COLO668 (cell line): Measurements from ENCODE around the gene GUCA2B.

ENCODE experiments used
- DNase-seq: peaks from one replicate; lab custom pipeline; 2025; ENCODE audit not compliant: unreplicated experiment; lab: John Stamatoyannopoulos, UW

Gene GUCA2B

DNA sequence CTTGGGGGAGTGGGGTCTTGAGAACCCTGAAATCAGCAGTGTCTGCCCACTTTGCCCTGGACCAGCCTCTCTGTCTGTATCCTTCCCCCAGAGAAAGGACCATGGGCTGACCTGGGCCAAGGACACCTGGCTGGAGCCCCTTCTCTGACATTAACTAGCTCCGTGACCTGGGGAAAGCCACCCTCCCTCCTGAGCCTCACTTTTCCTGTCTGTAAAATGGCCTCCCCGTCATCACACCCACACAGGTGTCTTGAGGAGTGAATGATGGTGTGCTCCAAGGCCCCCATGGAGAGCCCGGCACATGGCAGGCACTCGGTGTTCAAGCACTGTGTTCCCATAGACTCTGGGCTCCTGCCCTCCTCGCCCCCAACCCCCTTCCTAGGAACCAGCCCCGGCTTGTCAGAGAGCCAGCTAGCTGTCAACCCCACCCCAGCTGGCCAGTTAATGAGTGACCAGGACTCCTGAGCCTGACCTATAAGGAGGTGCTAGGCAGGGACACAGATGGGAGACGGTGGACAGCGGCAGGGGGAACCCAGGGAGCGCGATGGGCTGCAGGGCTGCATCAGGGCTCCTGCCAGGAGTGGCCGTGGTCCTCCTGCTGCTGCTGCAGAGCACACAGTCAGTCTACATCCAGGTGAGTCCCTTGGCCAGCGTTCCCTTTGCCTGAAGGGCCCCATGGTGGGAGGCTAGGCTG lies at the start of gene GUCA2B:
TSS of gene GUCA2B (plus strand) at position 504 of the 694 bp plus-strand sequence. CDS start at position 545, 41 bp downstream.
- DNase-seq = no peak

DNA sequence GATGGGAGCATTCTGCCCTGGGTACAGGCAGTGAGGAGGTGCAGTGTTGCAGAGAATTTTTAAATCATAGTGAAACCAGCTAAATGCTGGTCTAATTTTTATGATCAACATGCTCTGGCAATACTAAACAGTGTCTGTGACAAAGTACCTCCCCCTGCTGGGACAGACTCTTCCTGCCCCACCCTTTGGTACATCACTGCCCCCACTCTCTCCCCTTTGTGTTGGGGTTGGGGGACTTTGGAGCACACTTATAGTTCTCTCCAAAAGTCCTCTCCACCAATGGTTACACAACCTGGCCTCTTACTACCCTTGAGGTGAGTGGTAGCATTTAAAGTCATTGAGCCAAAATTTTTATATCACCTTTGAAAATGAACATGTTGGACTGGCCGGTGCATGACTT lies 48.2 kb upstream of the GUCA2B start:
- DNase-seq = no peak

DNA sequence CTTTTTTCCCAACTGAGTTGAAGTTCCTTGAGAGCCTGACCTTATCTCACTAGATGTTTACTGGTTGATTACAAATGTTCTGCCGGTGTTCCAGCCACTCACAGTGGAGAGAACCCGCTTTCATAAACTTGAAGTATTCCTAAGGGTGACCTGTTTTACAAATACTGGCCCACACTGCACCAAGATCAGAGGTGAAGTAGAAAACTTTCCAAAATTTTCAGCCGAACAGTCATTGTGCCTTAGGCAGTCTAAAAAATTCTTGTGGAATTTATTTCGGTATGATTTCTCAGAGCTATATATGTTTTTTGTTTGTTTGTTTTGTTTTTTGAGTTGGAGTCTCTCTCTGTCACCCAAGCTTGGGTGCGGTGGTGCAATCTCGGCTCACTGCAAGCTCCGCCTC lies 44.9 kb upstream of the GUCA2B start:
- DNase-seq = no peak

DNA sequence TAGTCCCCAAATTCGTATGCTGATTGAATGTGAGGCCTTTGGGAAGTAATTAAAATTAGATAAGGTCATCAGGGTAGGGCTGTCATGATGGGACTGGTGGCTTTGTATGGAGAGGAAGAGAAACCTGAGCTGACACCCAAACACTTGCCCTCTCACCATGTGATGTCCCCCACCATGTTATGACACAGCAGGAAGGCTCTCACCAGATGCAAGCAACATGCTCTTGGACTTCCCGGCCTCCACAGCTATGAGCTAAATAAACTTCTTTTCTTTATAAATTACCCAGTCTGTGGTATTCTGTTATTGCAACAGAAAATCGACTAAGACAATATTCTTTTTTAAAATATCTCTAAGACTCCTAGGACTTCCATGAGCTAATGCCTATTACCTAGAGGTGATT lies 43.6 kb upstream of the GUCA2B start:
- DNase-seq = no peak

DNA sequence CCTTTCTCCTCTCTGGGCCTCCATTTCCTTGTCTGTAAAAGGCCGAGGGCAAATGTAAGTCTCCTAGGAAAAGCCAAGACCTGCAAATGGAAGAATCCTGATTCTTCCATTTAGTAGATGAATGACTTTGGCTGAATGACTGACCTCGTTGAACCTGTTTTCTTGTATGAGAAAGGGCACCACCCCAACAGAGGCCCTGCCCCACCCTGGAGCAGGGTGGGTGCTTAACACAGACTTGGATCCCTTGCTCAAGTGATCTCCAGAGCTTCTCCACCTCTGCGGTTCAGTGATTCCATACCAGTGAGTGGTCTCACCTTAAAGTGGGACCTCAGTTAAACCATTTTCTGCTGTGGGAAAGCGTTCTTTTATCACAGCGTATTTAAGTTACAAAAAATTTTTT lies 39.0 kb upstream of the GUCA2B start:
- DNase-seq = no peak

DNA sequence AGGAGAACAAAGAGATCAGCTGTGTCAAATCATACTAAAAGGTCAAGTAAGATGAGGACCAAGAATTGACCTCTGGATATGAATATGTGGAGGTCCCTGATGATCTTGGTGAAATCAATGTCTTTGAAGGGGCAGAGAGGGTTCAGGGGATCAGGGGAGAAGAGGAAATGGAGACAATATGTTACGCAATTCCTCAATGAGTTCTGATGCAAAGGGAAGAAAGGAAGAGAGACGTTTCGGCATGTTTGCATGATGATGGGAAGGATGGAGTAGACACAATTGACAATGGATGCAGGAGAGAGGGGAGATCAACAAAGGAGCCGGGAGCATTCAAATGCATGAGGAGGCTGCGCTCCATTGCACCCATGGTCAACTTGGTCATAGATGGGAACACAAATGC lies 36.0 kb upstream of the GUCA2B start:
- no peak for DNase-seq

DNA sequence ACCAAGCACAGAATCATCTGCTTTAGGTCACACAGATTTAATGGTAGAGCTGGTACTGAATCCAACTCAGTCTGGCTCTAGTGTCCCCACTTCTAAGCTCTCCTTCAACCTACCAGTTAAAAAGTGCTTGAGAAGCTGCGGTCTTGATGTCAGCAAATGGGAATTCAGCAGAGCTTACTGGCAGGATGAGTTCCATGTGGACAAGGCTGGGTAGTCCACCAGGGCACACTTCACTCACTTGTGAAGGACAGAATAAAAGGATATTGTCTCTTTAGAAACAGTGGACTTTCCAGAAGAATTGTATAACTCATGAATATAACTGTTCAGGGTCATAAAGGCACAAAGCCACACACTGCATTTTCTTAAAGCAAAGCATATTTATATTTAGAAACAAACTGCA lies 35.1 kb upstream of the GUCA2B start:
- no peak for DNase-seq

DNA sequence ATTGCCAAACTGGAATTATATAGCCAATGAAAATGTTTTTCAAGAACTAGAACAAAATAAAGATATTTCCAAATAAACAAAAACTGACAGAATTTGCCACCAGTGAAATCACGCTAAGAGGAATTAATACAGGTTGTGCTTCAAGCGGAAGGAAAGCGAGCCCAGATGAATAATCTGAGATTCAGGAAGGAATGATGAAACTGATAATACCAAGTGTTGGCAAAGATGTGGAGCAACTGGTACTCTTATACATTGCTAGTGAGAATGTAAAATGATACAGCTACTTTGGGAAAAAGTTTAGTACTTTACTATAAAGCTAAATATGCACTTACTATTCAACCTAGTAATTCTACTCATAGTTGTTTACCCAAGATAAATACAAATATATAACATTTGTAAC lies 30.8 kb upstream of the GUCA2B start:
- no peak for DNase-seq

DNA sequence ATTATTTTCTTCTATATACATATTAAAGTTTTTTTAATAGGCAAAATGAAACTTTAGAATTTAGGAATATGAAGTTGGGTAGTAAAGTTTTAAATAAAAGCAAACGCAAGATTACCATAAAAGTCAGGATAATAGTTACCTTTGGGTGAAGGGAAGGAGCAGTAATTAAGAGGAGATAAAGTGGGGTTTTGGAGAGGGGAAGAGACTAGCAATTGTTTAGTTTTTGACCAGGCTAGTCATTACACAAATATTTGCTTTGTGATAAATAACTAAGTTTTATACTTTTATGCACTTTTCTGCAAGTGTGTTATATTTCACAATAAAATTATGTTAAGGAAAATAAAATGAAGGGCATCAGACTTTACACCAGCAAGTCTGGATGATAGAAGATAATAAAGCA lies 27.7 kb upstream of the GUCA2B start:
- no peak for DNase-seq

DNA sequence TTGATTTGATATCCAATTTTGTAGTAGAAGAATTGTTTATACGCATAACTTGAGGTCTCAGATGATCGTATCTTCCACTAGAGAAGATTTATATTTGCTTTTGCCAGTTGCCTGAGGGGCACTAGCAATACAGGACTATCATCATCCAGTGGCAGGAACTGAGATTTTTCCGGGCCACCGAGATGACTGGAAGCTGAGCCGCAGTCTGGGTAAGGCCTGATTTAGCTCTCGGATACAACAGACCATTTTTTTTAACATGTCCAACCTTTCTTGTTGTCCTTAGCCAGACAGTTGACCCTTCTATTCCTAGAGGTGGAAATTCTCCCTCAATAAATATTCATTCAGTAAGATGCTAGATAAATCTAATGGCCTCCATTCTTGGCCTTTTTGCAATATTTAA lies 25.4 kb upstream of the GUCA2B start:
- DNase-seq = no peak

DNA sequence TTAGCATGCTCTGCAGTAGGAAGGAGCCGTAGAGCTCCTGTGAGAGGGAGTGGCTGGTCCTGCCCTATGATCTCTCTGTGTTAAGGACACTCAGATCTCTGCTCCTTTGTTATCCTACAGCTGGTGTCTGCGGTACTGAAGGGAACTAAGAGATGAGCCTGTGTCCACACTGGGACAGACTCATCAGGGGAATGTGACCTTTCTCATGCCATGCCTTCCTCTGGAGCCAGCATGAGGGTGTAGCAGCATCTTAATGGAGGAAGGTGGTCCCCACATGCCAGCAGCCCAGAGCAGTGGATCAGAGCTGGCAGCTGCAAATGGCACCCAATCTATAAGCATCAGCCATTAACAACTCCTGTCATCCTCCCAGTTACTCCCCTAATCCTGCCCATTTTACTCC lies 24.7 kb upstream of the GUCA2B start:
- DNase-seq = no peak

DNA sequence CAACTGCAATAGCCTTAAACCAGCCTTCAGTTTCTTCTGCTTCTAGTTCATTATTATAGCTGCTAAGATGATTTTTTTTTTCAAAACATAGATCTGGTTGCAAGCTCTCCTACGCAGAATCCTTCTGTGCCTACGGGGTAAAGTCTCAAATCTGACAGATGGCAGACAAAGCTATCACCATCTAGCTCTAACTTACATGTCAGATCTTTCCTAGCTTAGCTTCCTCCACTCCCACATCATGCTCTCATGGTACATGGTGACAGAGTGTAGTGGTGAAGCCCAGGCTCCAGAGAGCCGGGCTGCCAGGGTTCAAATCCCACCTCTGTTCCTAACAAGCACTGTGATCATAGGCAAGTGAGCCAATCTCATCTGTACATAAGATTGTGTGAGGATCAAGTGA lies 24.2 kb upstream of the GUCA2B start:
- DNase-seq = no peak

DNA sequence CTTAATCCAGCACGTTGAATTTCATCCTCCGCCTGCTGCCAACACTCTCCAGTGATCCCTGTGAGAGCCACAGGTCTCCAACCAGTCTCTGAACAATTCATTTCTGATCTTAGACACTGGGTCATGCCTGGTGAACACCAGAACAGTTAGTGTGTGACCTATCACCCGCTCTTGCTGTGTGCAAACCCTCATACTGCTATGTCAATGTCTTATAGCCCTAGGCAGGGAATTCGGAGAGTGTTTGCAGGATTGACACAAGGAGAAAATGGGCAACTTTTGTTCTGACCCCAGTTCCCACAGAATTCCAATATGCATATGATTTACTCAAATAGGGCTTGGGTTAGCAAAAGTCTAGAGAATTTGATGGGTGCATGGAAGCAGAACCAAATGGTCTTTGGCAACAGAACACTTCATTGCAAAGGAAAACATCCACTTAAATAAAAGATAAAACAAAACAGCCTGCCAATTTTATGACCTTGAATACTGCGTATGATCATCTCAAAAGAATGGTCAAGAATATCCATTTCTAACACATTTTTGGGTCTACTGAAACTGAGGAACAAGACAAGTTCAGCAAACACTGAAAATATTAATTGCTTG lies 23.0 kb upstream of the GUCA2B start:
- DNase-seq = no peak

DNA sequence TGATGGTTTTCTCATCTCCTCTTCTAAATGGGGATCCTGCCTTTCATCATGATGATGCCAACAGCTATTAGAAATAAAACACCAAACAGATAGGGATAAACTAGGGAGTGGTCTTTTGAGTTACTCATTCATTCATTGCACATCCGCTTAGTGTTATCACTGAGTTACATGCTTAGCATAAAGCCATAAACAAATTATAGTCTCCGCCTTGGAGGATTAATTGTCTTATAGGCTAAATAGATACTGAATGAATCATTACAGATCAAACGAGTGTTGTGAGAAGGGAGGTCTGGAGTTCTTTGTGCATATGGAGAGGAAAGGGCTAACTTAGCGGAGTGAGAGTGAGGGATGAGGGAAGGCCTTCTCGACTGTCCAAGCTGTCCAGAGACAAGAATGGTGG lies 19.8 kb upstream of the GUCA2B start:
- no peak for DNase-seq

DNA sequence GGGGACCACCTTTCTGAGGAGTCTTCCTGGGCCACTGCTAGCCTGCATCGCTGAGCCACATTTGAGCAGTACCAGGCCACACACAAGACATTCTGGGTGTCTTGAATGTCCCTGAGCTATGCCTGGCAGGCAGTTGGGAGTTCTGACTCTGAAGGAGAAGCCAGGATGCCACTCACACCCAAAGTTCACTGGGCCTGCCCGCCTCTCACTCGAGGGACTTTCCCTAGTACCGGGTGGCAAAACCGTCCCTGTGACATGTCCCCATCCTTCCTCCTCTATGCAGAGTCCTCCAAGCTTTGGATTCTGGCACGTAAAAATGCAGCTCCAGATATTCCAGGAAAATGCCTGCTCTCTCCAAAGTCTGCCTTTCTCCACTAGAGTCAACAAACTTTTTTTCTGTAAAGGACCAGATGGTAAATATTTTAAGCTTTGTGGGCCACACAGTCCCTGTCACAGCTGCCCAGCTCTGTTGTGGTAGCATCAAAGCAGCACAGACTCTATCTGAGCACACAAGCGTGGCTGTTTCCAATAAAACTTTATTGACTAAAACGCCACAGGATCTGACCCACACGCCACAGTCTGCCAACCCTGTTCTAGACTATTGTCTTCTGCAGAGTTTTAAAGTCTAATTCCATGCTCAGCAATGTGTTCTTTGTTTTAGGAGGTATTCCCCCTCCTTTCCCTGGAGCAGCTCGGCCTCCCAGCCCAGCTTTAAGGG lies 19.2 kb upstream of the GUCA2B start:
- DNase-seq = no peak

DNA sequence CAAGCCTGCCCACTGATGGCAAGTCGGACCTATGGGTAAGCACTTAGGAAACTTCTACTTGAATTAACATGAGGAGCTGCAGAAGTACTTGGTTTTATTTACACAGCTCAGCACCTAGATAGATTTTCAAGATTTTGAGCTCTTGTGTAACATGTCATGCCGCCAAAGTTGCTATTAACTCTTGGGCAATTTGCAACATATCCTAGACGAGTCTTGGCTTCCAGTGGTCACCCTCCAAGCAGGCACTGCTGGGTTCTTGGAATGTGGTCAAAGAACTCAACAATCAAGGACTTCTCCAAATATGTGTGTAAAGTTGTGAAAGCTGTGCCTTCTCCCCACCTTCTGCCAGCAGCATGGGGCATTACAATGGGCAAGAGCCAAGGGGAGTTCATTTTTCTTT lies 17.8 kb upstream of the GUCA2B start:
- DNase-seq = no peak

DNA sequence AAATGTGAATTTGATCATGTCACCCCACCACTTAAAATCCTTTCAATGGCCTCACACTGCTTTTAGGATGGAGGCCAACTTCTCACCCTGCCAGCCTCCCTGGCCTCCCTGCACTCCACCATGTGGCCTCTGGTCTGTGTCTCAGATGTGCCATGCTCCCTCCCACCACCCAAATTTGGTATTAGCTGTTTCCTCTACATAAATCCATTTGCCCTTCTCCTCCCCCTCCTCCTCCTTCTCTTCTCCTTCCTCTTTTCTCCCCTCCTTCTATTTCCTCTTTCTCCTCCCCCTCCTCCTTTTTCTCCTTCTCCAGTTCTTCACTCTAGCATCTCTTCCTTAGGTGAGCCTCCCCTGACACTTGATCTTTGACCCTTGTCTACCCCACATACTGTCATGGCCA lies 16.7 kb upstream of the GUCA2B start:
- no peak for DNase-seq

DNA sequence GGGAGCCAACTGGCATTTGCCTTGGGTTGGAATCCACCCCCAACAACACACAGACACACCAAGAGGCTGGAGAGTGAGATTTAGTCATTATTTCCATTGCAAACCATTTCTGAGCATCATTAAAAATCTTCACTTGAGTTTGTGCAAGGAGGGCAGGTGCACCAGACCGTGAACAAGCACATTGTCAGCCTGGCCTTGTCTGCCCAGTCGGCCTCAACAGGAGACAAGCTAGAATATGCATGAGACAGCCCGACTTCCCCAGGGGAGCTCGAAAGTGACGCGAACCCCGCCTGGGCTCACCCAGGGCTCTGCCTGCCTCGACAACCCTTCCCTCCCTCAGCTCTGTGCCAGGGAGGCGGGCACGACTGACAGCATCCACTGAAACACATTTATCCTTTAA lies 15.4 kb upstream of the GUCA2B start:
- DNase-seq = no peak

DNA sequence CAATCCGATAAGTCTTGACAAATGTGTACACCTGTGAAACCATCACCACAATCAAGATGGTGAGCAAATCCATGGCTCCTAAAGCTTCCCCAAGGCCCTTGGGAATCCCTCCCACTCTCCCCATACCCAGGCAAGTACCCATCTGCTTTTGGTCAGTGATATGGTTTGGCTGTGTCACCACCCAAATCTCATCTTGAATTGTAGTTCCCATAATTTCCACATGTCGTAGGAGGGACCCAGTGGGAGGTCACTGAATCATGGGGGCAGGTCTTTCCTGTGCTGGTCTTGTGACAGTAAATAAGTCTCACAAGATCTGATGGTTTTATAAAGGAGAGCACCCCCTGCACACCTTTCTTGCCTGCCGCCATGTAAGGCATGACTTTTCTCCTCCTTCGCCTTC lies 14.6 kb upstream of the GUCA2B start:
- no peak for DNase-seq

DNA sequence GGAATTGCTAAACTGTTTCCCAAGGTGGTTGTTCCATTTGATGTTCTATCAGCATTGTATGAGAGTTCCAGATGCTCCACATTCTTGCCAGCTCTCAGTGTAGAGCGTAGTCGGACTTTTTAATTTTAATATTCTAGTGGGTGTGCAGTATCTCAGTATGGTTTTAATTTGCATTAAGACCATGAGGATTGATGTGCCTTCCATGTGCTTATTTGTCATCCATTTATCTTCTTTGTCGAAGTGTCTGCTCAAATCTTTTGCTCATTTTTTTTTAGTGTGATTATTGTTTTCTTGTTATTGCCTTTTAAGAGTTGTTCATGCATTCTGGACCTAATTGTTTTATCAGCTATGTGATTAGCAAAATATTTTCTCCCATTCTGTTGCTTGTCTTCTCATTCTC lies 13.8 kb upstream of the GUCA2B start:
- no peak for DNase-seq

DNA sequence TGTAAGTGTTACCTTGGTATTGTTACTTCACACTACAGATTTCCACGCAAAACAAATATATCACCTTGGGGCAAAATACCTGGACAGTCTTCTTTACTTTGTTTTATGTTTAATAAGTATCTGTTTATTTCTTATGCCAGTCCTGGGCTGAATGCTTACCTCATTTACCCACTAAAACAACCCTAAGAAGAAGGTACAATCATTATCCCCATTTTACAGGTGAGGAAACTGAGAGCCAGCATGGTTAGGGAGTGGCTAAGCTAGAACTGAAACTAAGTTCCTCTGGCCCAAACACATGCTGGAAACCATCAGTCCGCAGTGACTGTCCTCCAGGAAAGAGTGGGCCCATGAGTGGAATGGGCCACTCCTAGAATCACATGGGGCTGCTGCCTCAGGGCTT lies 13.0 kb upstream of the GUCA2B start:
- DNase-seq = no peak

DNA sequence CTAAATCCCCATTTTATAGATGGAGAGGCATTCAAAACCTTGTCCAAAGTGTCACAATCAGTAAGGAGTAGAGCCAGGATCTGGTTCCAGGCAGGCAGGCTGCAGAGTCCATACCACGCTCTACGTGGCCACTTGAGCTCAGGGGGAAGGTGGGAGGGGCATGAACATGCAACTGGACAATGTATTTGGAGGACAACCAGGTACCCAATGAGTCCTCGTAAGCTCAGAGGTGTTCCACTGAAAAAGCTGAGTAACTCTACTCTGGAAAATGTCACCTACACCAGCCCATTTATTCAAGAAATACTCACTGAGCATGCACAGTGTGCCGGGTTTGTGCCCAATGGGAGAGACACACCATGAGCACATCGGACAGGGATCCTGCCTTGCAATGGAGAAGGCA lies 11.2 kb upstream of the GUCA2B start:
- no peak for DNase-seq
